Erythroblast (primary cell): ENCODE results near the gene TOM1L2.

Source experiments
- GATA1 ChIP-seq: IDR thresholded peaks from 2 replicates; pipeline ENCODE4 v1.6.1; 2011; ENCODE audit warnings: low read depth, mild to moderate bottlenecking, control low read depth, low read length, moderate library complexity
- POLR2A ChIP-seq: IDR thresholded peaks from 2 replicates; pipeline ENCODE4 v1.6.1; 2011; ENCODE audit warnings: mild to moderate bottlenecking, low read length

DNA sequence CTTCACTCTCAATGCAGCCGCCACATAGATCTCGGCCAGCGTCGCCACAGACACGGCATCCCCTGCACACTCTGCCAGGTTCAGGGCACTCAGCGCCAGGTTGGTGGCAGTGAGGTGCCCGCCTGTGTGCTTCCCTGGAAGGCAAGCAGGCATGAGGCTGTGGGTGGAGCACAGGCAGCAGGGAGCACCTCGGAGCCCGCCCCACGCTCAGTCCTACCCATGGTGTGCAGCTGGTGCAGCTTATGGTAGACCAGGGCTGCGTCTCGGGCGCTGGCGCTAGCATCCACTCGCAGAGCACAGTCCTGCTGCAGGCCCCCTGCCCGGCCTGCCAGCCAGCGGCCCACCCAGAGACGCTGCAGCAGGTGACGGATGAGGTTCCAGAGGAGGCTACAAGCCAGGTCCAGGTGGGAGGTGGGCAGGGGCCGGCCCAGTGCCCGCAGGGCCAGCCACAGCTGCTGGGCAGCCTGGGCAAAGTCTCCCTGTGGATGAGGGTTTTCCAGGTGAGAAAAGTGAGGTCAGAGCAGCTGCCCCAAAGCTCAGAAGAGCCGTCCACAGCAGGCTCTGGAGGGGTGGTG is 155.9 kb downstream of the TOM1L2 start:
- TF ChIP-seq POLR2A, result no peak
- no peak for TF ChIP-seq GATA1
